NB4 (cell line): ENCODE data around the gene MAGEB4.

ENCODE experiments used
- CTCF ChIP-seq: IDR thresholded peaks from one replicate; pipeline ENCODE4 v1.5.1; 2012; ENCODE audit warnings: low read depth, low read length
- MYC ChIP-seq: IDR thresholded peaks from 2 replicates; pipeline ENCODE4 v1.6.1; 2011; ENCODE audit warnings: low read depth, low read length
- POLR2A ChIP-seq: IDR thresholded peaks from 2 replicates; pipeline ENCODE4 v1.6.1; 2011; ENCODE audit warnings: mild to moderate bottlenecking; ENCODE audit not compliant: insufficient read length; ENCODE audit errors: extremely low read depth

GRCh38 chrX:30220661-30221060 lies 21.1 kb upstream of the MAGEB4 start:
- TF ChIP-seq CTCF (no peak), POLR2A (no peak), MYC (no peak)
